NOMO-1 treated with dmso at 0.1 percent for 144 hours (cell line): ENCODE measurements around the gene ZFP91.

Experiments
- DNase-seq: peaks from one replicate; lab custom pipeline; 2025; ENCODE audit not compliant: unreplicated experiment; lab: John Stamatoyannopoulos, UW

ZFP91 gene

DNA sequence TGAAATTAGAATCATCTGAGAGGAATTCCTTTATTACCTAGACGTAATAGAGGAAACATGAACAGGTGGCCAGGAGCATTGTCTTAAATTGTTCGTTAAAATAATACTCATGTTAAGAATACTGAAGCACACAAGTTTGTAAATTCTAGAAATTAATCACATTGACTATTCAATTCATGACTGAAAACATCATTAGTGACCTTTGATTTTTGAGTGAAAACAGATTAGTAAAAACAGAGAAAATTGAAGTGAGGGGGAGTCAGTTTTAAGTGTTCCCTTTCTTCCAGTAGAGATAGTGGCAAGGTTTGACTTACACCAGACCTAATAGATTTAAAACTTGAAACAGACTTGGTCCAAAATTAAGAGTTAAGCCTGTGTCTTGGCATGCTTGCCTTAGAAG is 1.4 kb downstream of the ZFP91 start:
- DNase-seq, result no peak

DNA sequence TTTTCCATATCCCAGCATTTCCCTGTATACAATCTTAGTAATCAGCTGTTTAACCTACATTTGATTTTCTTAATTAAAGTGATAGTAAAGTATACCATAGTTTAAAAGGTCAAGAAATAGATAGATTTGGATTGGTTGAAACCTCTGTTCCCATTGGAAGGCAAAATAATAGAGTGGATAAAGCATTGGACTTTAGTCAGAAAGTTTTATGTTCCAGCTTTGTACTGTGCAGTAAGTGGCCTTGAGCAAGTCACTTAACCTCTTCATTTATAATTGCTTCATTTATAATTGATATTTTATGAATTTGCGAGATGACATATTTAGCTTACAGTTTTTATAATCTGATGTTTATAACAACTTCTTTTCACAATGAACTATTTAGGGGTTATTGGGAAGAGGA is 3.6 kb downstream of the ZFP91 start:
- no peak for DNase-seq

DNA sequence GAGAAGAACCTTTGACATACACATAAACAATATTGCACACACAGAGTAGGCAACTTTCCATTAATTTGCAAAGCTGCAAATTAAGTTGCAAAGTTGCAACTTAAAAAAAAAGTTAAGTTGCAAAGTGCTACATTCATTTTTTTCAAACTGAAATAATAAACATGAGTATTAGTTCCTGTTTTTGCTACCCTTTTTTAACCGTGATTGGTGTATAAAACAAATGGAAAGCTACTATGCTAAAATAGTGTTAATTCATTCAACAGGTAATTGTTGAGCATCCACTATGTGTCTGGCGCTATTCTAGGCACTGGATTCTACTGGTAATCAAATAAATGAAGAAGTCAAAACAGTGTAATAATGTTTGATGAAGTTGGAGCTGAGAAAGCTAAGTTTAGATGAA is 8.1 kb downstream of the ZFP91 start:
- no peak for DNase-seq

DNA sequence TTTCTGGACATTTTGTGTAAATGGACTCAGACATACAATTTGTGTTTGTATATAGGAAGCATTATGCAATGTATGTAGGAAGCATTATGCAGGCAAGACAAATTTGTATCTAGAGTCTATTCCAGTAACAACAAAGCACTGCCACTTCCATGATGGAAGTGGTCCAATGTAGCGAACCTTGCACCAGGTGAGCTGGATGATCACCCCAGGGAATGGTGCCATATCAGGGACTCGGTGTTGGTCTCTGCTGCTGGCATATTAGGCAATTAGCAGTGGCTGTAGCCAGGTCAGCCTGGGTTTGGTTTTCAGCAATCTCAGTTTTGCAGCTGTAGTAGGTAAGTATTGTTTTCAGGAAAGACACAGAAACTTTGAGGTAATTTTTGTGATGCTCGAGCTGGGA is 12.8 kb downstream of the ZFP91 start:
- no peak for DNase-seq

DNA sequence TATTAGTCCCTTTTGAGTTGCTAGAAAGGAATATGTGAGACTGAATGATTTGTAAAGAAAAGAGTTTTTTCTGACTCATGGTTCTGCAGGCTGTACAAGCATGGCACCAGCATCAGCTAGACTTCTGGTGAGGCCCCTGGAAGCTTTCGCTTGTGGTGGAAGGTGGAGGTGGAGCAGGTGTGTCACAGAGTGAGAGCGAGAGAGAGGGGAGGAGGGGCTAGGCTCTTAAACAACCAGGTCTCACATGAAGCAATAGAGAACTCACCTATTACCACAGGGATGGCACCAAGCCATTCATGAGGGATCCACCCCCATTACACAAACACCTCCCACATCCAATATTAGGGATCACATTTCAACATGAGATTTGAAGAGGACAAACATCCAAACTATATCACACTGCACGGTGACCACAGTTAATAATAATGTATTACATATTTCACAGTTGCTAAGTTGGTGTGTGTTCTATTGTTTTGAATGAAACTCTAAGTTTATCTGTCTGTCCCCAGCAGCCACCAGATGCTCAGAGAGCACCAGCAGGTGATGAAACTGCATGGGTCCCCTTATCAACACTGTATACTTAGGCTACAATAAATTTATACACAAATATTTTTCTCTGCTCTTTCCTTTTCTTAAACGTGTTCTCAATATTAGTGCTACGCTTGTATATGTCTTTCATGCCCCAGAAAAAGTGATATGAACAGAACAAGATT is 14.1 kb downstream of the ZFP91 start:
- no peak for DNase-seq

DNA sequence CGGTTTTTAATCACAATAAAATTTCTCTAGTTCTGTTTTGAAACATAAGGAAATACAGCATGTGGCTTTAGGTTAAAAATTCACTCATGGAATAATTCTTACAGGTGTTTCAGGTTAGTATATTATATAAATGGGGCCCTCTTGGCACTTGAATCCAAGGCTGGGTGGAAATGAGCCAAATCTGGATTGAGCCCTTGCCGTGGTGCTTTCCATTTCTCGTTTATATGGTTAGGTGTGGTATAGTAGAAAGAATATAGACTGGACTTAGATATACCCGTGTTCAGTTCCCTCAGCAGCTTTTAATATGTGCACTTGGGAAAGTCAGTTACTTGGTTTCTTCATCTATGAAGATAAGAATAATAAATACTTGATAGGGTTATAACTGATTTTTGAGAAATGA is 16.0 kb downstream of the ZFP91 start:
- DNase-seq, result no peak

DNA sequence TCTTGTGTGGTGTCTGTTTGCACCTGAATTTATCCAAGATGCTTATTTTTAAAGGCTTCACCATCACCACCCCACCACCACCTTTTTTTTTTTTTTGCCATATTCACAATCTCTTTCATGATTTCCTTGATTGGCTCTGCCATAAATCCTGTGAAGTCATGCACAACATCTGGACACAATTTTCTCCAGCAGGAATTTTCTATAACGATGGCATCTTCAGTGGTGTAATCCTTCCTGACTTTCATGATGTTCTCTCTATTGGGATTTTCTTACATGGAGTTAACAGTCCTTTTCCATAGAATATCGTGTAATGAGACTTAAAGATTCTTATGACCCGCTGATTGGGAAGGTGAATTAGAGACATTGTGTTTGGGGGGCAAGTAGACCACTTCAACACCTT is 17.8 kb downstream of the ZFP91 start:
- no peak for DNase-seq

DNA sequence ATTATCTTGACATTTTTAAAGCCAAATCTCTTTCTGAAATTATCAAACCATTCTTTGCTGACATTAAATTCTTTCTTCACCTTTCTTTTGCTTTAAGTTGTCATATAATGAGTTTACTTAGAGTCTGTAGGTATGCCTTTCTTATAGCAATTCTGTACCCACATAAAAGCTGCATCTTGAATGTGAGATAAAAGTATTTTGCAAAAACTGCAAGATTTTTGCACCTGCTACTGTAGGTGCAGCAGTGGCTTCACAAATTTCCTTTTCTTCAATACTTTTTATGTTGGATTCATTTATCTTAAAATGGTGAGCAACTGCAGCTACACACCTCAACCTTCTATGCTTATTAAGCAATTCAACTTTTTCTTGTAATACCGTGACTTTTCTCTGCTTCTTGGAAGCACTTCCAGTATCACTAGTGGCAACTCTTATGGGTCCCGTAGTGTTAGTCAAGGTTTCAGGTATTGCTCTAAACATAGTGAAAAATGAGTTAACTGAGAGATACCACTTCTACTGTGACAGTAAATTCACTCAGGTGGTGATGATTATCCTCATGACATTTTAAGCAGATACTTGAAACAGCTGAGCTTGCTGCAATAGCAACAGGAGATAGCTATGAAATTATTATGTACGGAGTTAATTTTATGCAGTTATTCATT is 18.8 kb downstream of the ZFP91 start:
- DNase-seq, result no peak

DNA sequence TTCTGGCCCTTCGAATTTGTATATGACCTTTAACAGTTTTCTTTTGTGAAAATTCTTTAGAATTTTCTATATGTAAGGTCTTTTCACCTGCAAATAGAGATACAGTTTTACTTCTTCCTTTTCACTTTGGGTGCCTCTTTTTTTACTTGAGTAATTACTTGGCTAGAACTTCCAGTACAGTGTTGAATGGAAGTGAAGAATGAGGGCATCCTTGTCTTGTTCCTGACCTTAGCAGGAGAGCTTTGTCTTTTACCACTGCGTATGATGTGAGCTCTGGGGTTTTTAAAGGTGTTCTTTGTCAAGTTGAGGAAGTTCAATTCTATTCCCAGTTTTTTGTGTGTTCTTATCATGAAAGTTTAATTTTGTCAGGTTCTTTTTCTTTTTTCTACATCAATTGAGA is 21.6 kb downstream of the ZFP91 start:
- DNase-seq, result no peak

DNA sequence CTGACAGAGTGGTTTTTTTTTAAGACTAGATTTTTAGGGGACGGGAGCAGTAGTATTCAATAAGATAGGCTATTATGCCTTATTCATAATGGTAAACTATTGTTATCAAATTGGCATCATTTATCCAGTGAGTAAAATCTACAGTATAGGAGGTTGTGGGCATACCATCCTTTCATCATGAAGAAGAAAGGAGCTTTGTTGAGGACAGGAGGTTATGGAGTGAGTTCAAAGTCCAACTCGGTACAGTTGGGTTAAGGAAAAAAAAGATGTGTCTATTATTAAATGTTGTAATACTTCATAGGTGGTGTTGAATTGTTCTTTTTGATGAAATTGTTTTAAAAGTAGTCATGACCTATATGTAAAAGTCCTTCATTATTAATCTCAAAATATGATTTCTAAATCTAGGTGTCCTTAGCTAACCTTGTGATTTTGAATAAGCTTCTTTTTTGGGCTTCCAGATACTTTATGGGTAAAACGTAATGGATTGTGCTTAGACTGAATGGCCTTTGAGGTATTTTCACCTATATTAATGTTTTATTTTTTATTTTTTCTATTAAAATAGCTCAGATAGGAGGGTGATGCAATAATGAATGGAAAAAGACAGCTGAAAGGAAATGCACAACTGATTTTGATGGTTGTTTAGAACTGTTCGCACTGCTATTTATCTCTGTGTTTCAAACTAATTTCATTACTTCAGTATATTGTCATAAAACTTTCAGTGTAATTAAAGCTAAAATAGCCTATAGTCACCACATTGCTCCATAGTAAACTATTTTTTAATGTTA is 28.3 kb downstream of the ZFP91 start:
- no peak for DNase-seq

DNA sequence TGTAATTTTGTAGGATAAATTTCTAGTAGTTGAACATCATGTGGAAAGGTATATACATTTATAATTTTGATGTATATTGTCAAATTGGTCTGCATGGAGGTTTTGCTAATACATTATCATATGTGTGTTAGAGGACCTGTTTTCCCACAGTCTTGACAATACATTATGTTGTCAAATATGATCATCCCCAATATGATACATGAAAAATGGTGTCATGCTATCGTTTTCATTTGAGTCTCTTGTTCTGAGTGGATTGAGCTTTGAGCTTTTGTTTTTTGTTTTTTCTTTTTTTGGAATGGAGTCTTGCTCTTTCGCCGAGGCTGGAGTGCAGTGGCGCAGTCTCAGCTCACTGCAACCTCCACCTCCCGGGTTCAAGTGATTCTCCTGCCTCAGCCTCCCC is 29.5 kb downstream of the ZFP91 start:
- no peak for DNase-seq

DNA sequence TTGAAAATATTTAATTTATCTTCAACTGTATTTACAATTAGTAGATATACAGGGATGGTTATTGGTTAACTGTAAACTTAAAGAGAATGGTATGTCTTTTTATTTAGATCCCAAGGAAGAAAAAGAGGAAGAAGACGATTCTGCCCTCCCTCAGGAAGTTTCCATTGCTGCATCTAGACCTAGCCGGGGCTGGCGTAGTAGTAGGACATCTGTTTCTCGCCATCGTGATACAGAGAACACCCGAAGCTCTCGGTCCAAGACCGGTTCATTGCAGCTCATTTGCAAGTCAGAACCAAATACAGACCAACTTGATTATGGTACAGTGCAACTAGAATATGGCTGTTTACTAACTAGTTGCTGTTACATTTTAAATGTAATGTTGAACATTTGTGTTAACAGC is 30.9 kb downstream of the ZFP91 start:
- DNase-seq, result no peak

DNA sequence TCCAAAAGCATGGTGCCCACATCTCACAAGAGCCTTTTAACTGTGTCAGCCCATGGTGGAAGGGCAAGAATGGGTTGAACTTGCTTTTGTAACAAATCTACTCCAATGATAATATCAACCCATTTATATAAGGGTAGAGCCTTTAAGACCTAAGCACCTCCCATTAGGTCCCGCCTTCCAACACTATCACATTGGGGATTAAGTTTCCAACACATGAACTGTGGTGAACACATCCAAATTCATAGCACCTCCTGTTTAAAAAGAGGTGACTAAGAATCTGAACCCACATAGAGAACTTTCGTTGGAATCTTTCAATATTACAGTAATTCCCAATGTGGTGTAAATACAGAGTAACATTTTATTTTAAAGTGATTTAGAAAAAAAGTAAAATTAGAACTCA is 34.4 kb downstream of the ZFP91 start:
- no peak for DNase-seq

DNA sequence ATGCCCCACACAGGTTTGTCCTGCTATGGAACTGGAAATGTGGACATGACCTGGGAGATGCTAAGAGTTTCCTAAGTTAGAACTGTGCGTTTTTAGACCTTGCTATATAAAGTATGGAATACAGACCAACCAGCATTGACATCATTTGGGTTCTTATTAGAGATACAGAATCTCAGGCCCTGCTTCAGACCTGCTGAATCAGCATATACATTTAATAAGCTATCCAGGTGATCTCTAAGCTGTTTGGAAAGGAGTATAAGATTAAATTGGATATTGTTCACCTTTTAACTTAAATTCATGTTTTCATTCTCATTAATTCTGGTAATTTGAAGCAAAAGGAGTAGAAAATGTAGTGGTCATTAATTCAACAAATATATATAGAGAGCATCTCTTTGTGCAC is 36.7 kb downstream of the ZFP91 start:
- DNase-seq, result no peak

DNA sequence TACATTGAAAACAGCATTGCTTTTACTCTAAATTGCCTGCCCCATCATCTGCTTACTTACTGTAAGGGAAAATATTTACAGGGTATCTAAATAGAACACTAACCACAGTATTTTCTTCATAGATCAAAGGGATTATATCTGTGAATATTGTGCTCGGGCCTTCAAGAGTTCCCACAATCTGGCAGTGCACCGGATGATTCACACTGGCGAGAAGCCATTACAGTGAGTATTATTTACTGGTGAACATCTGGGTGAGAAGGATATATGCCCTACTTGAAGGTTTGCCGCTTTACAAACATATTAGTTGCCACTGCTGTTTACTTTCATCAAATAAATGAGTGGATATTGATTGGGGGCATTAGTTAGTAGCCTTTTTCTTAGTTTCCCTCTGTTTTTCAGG is 37.7 kb downstream of the ZFP91 start:
- no peak for DNase-seq

DNA sequence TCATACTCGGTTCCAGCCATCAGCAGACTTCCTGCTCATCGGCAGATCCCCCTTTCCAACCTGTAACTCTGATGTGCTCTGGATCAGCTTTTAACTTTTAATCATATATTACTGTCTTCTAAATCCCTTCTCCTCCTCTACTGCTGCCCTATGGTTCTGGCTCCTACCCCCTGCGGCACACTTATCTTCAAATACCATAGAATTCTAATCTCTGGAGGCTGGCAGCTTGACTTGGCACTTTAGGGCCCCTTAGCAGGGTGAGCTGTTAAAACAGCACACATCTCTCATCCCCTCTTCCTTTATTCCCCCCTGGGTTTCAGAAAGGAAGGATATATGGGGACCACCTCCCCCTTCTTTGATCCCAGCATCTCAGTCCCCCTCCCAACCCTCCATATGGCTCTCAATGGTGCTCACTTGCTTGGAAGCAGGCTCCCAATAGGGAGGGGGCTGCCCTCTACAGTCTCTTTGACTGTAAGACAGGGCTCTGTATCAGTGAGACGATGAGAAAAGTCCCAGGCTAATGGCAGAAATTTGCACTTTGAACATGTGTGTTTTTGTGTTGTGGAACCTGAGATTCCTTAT is 39.2 kb downstream of the ZFP91 start:
- no peak for DNase-seq

DNA sequence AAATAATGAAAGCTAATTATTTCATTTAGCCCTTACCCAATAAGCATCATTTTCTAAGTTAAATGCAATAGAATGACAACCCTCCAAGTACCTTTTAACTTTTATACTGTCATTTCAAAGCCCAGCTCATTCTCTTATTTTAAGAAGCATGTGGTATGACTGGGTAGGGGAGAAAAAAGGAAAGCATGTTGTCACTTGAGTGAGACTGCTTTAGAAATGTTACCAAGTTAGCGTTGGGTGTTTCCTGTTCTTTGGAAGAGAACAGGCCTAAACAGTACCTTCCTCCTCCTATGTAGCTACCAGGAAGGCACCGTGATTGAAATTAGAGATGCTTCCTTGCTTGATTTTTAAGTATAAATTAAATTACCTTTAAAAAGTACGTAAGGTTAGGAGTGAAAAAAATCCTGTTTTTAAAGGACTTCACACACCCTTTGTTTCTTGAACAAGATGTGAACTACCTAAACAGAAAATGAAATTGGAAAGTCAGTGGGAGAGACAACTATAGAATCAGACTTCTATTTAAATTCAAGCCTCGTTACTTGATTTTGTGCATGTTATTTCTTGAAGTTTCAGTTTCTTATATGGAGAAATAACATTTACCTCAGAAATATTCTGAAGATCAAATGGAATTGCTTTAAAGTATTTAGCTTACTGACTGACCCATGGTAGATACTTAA is 42.9 kb downstream of the ZFP91 start:
- no peak for DNase-seq

DNA sequence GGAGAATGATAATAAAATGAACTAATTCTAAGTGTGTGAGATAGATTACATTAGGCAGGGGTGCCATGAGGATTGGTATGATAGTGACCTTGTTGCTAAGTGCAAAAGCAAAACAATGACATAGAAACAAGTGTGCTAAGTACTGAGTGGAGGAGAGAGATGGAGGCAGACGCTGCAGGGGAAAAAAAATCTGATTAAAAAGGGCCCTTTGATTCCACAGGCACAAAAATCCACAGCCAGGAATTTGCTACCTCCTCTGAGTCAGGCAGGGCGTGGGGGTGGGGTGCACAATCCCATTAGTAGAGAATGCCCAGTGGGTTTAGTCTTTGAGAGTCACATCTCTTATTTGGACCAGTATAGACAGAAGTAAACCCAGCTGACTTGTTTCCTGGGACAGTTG is 43.5 kb downstream of the ZFP91 start, which contains the start of gene CNTF:
TSS of gene CNTF (plus strand) at position 322 of the 400 bp plus-strand sequence. CDS start 88 bp downstream, outside the sequence.
- no peak for DNase-seq

DNA sequence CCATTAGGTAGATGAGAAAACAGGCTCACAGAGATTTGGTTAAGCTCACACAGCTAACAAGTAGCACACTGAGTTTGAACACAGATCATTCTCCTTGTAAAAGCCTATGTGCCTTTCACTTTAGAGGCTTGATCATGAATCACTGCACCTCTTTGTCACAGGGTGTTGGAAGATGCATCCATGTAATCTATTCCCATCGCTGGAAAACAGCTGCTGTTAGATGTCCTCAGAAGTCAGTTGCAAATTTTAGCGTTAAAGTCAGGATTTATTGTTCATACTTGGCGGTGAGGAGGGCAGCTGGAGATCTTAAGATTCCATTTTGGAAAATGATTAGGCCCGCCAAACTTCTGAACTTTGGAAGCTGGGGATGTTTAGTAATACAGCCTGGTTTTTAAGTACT is 46.2 kb downstream of the ZFP91 start:
- no peak for DNase-seq

DNA sequence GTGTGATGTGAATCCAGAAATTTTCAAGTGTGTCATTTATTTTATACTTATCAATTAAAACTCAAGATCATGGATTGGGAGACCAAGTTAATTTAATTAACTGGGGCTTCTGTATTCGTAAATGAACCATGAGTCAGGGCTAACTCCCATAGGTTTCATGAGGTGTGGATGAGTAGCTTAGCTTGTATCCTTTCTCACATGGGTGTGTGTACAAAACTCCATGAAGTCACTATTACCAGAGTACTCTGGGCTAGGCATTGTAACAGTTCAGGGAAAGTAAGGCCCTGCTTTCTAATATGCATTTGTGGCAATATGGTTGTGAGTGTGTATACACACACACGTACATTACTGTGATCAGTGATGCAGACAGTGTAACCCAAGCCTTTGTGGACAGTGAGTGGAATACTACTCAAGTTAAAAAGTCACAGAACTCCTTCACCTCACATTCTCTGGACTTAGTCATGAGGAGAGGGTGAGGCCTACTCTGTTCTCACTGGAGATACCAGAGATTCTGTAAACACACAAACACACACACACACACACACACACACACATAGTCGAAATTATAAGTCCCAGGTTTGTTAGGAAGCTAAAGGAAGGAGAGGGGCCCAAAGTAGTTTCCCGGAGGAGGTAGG is 47.1 kb downstream of the ZFP91 start:
- no peak for DNase-seq
